ENCODE results near the gene C7orf57.

- TF ChIP-seq NFE2L1 (CRISPR knock-in tag; IDR thresholded peaks at IDR 0.05) (no peak), CTCF (IDR thresholded peaks at IDR 0.05) (no peak), E2F5 (CRISPR knock-in tag; IDR thresholded peaks at IDR 0.05) (no peak), RELA (CRISPR knock-in tag; IDR thresholded peaks at IDR 0.05; ENCODE audit: borderline replicate concordance) (no peak), NR2C2 (CRISPR knock-in tag; IDR thresholded peaks at IDR 0.05) (no peak)
Measured at GRCh38 chr7:48067475-48067874, 32.1 kb downstream of the C7orf57 start.

Data from WTC11 (cell line).